Transverse colon (tissue), 4 donors: ENCODE measurements around the gene AGAP1. TPM values are rescaled to one million over a fixed set of nuclear protein-coding genes. Genes with fewer than 3 reads are reported as not detected.

ENCODE experiments used
- DNase-seq: peaks from one replicate; pipeline ENCODE4 v3.0.0-alpha.2; 2019
- H3K27ac ChIP-seq, 4 donors: fragments of 200-600 bp; sonication (generic); 2 replicates each; pipeline ENCODE4 v1.5.1; 2016 to 2018; ENCODE audit warnings: inconsistent platforms in 4 of 4
- H3K27me3 ChIP-seq: fragments of 200-600 bp; sonication (generic); 2 replicates; pipeline ENCODE4 v1.5.1; 2017; ENCODE audit warnings: inconsistent platforms
- H3K36me3 ChIP-seq, 4 donors: fragments of 200-600 bp; sonication (generic); 2 replicates each; pipeline ENCODE4 v1.5.1; 2017 to 2019; ENCODE audit warnings: inconsistent platforms in 4 of 4
- H3K4me1 ChIP-seq, 4 donors: fragments of 200-600 bp; sonication (generic); 2 replicates each; pipeline ENCODE4 v1.5.1; 2017 to 2020; ENCODE audit warnings: inconsistent platforms in 4 of 4
- H3K4me3 ChIP-seq, 4 donors: fragments of 200-600 bp; sonication (generic); 1 replicate in 1 of 4; 2 replicates in 3 of 4; pipeline versions ENCODE4 v1.5.1 to v1.6.1; 2017 to 2019; ENCODE audit warnings: inconsistent platforms in 4 of 4
- H3K9me3 ChIP-seq, 2 donors: fragments of 200-600 bp; sonication (generic); 2 replicates each; pipeline ENCODE4 v1.5.1; 2017 to 2019; ENCODE audit warnings: inconsistent platforms in 2 of 2
- EP300 ChIP-seq: sonication (generic); formaldehyde crosslinking; IDR thresholded peaks from one replicate; pipeline ENCODE4 v1.6.1; 2017; ENCODE audit warnings: antibody characterized with exemption, low read depth
- POLR2A ChIP-seq: fragments of 450-650 bp; IDR thresholded peaks from one replicate; pipeline ENCODE4 v1.6.1; 2016; ENCODE audit warnings: antibody characterized with exemption, mild to moderate bottlenecking, moderate library complexity
- POLR2AphosphoS5 ChIP-seq, 3 donors: sonication (generic); formaldehyde crosslinking; IDR thresholded peaks; one replicate each; pipeline ENCODE4 v1.6.1; 2016; ENCODE audit warnings: antibody characterized with exemption in 3 of 3
- WGBS, 2 donors: methylation state at CpG; one replicate each; pipeline ENCODE4 v1.1.5; 2018; ENCODE audit warnings: low coverage in 1 of 2; 5-methylcytosine and 5-hydroxymethylcytosine counted together
- in situ Hi-C, 4 donors: fragments of 200-750 bp; cut with MboI; loops; one replicate each; pipeline versions ENCODE4 v1.15.0 to v1.15.1; 2017; ENCODE audit warnings: low sequenced_read_pairs in 3 of 4, low pct_ligation_motif_present in 1 of 4, low pct_unique_long_range_greater_than_20kb in 1 of 4
- intact Hi-C: fragments of 100-400 bp; cut with DNase I; formaldehyde crosslinking; loops from one replicate; pipeline ENCODE4 v1.15.1; 2023; ENCODE audit warnings: low total_unique reads
- total RNA-seq, 4 donors: library from RNA; depleted of rRNA; stranded (reverse); fragments of >200 nt; gene quantifications; one replicate each; pipeline ENCODE4 v1.1.0, GENCODE V29; 2016
- TF ChIP-seq, protein P1 (sequence below), 5 experiments: fragments of 200-600 bp in 3 of 5; fragments of 450-650 bp in 2 of 5; sonication (generic) in 3 of 5; IDR thresholded peaks; 1 replicate in 2 of 5; 2 replicates in 3 of 5; pipeline ENCODE4 v1.5.1; 2016 to 2017; ENCODE audit warnings: antibody characterized with exemption in 5 of 5, inconsistent platforms in 3 of 5, mild to moderate bottlenecking in 2 of 5, moderate library complexity in 1 of 5

Gene AGAP1
- total RNA-seq, 4 donors from 2014 or later, result 56.1 to 96.9 (median 71.2) TPM

DNA sequence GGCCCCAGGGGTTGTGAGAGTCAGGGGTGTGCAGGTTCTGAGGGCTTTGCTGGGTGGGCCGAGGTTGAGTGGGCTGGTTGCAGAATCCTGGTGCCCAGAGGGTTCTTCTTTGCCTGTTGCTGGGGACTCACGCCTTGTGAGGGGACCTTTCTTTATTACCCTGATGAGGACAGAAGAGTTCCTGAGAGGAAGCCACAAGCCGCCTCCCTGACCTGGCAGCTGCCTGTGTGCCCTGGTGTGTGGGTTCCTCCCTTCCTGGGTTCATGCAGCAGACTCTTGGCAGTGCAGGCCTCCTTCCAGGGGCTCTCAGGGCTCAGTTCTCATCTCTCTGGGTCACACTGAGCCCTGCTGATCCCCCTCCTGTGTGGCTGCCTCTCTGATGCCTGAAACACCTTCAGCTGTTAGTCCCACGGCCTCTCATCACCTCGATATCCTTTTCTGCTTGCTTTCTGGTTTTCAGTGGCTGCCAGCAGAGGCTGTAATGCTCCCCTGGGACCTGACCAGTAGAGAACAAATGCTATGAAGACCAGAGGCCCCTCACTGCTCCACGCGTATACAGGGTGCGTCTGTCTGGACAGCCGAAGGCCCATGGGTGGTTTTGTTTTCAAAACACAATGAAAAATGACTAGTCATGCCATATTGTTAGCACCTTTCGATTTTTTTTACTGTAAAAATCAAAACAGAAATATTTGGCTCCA is 191.3 kb downstream of the AGAP1 start:
- H3K9me3 ChIP-seq, result no peaks in the 10 kb centered on the region
- H3K36me3 ChIP-seq, result no peaks in the 10 kb centered on the region
- intact Hi-C loops (no loop called here), in situ Hi-C loops (no loop called here)
- peaks cover 14 to 32% (median 26%) of the 10 kb centered on the region in 4 donors for H3K4me1 ChIP-seq
- WGBS, 2 donors, result 71 to 86% methylated on average over 1 to 10 of the region's 10 CpGs
- H3K4me3 ChIP-seq, result no peak overlapping the region
- H3K27ac ChIP-seq, result no peak overlapping the region
- DNase-seq, result no peak
- H3K27me3 ChIP-seq, result no peaks in the 10 kb centered on the region
- TF ChIP-seq, protein P1, sequence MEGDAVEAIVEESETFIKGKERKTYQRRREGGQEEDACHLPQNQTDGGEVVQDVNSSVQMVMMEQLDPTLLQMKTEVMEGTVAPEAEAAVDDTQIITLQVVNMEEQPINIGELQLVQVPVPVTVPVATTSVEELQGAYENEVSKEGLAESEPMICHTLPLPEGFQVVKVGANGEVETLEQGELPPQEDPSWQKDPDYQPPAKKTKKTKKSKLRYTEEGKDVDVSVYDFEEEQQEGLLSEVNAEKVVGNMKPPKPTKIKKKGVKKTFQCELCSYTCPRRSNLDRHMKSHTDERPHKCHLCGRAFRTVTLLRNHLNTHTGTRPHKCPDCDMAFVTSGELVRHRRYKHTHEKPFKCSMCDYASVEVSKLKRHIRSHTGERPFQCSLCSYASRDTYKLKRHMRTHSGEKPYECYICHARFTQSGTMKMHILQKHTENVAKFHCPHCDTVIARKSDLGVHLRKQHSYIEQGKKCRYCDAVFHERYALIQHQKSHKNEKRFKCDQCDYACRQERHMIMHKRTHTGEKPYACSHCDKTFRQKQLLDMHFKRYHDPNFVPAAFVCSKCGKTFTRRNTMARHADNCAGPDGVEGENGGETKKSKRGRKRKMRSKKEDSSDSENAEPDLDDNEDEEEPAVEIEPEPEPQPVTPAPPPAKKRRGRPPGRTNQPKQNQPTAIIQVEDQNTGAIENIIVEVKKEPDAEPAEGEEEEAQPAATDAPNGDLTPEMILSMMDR (IDR thresholded peaks at IDR 0.05), result no peak

DNA sequence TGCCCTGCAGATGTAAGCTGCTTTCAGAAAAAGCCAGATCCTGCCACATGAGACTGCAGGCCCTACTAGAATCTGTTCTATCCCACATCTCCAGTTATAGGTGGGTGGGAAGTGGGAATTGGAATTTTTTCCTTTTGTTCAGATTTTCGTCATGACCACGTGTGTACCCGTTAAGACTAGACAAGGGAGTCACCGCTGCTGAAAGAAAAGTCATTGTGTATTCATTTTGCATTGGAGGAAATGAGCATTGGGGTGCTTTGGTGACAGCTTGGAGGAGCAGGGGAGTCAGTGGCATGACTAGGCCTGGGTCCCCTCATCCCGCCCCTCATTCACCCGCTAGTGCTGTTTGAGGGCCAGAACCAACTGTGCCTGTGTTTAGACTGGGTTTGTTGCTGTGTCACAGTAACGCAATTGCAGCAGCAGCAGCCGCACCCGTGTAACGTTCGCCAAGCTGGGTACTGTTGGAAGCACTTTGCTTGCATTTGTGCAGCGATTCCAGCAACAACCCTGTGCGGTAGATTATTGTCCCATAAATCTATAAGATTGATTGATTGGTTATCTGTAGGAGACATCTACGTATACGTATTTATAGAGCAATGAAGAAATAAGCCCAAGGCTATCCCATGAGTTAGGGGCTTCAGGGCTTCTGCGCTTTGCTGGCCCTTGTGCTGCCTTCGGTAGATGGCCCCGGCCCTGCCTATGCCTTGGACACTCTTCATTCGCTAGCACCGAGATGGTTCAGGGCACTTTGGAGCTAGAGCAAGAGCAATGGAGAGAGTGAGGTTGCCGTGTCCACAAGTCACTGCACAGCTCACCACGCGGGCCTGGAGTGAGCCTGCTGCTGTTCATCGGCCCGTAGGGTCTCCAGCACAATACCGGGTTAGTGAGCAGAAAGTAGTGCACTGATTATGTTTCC is 194.9 kb downstream of the AGAP1 start:
- TF ChIP-seq, protein P1 (IDR thresholded peaks at IDR 0.05), result no peak
- no peak for TF ChIP-seq EP300
- TF ChIP-seq POLR2A, result no peak
- no peak for TF ChIP-seq POLR2AphosphoS5 (IDR thresholded peaks at IDR 0.05)
- Histone ChIP-seq H3K36me3 (no peaks in the 10 kb centered on the region), H3K27me3 (no peaks in the 10 kb centered on the region), H3K4me1 (peaks cover 24 to 38% (median 35%) of the 10 kb centered on the region in 4 donors), H3K4me3 (no peak overlapping the region), H3K27ac (peak overlapping the region; percentile 72 to 83 (median 77)), H3K9me3 (no peaks in the 10 kb centered on the region)
- DNase-seq, result peak; percentile 61
- in situ Hi-C loops (no loop called here), intact Hi-C loops (no loop called here)
- WGBS, 2 donors, result 75 to 100% methylated on average over 1 to 26 of the region's 26 CpGs

DNA sequence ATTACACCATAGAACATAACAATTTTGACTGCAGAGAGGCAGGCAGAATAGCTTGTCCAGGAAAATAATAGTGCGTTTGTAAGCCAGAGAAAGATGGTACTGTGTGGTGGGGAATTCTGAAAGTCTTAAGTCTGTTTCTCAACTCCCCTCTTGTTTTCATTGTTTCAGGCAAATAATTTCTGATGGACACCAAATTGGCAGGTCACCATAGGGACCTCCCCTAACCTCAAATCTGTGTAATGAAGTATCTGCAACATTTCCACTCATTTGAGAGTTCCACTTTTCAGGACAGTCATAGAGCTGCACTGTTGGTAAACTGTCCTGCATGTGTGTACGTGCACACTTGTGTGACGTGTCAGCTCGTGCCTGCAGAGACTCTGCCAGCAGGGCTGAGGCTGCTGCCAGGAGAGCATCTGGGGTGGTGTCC is 195.6 kb downstream of the AGAP1 start:
- Histone ChIP-seq H3K9me3 (no peaks in the 10 kb centered on the region), H3K36me3 (no peaks in the 10 kb centered on the region), H3K4me3 (no peak overlapping the region), H3K27ac (peak overlapping the region; percentile 72 to 83 (median 77)), H3K4me1 (peaks cover 24 to 38% (median 35%) of the 10 kb centered on the region in 4 donors), H3K27me3 (no peaks in the 10 kb centered on the region)
- TF ChIP-seq EP300 (no peak), POLR2A (no peak), POLR2AphosphoS5 (IDR thresholded peaks at IDR 0.05) (no peak)
- TF ChIP-seq, protein P1 (IDR thresholded peaks at IDR 0.05), result no peak
- DNase-seq, result no peak
- in situ Hi-C loops, result no loop called here
- intact Hi-C loops, result no loop called here
- 32% methylated on average over 4 of the region's 4 CpGs; no CpG with 5 or more reads in 1 of the 2 donors for WGBS, 2 donors

DNA sequence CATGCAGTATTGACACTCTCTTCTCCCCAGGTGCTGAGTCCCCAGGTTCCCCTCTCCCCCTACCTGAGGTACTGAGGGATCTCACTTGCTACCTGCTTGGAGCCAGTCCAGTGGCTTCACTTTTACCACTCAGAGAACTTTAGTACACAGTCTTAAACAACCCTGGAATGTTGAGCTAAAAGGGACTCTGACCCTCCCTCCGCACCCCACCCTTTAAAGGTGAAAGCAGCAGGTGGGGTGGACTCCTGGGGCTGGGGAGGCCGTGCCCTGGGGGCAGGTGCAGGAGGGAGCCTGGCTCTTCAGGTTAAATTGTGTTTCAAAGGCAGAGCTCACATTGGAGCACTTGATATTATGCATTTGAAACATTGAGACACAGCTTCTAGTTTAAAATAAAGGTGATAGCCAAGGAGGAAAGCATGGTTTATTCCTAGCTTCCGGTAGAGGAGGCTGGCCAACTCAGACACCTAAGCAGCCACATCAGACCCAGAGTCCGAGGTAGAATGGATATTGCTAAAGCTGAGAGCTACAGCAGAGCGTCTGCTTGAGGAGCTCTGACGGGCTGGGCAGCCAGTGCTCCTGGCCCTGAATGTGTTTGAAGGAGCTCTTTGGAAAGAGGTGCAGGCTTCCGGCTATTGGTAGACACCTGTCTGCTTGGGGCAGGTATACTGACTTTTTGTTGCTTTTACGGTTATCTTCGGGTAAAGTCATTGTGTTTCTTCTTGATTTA is 196.4 kb downstream of the AGAP1 start:
- TF ChIP-seq POLR2AphosphoS5 (IDR thresholded peaks at IDR 0.05) (peak in 2 of 3 donors; percentile 31 to 47), EP300 (no peak)
- intact Hi-C loops, result no loop called here
- peak; percentile 78 for DNase-seq
- Histone ChIP-seq H3K9me3 (no peaks in the 10 kb centered on the region), H3K4me1 (peaks cover 24 to 33% (median 32%) of the 10 kb centered on the region in 4 donors), H3K36me3 (no peaks in the 10 kb centered on the region), H3K27me3 (no peaks in the 10 kb centered on the region), H3K4me3 (no peak overlapping the region), H3K27ac (peak overlapping the region; percentile 72 to 83 (median 77))
- 43 to 54% methylated on average over 6 to 9 of the region's 9 CpGs for WGBS, 2 donors
- in situ Hi-C loops, result no loop called here
